Kidney epithelial cell (primary cell): ENCODE measurements around the gene FLNB. TPM values are rescaled to one million over a fixed set of nuclear protein-coding genes. Genes with fewer than 3 reads are reported as not detected.

Experiments used
- DNase-seq: peaks from one replicate; pipeline ENCODE4 v3.0.0-alpha.2; 2010; ENCODE audit warnings: low read depth
- H3K27me3 ChIP-seq: 2 replicates; pipeline ENCODE4 v1.6.0; 2011; ENCODE audit warnings: low read length; ENCODE audit not compliant: control insufficient read depth, insufficient read depth
- H3K36me3 ChIP-seq: 2 replicates; pipeline ENCODE4 v1.5.1; 2011; ENCODE audit warnings: low read length; ENCODE audit not compliant: control insufficient read depth, insufficient read depth
- H3K4me3 ChIP-seq: 2 replicates; pipeline ENCODE4 v1.5.1; 2011; ENCODE audit warnings: low read depth, mild to moderate bottlenecking, control low read depth, low read length
- CTCF ChIP-seq: IDR thresholded peaks from 2 replicates; pipeline ENCODE4 v1.5.1; 2011; ENCODE audit warnings: mild to moderate bottlenecking, moderate library complexity, low read length, control low read depth, inconsistent platforms; ENCODE audit not compliant: insufficient read depth, poor library complexity, severe bottlenecking
- total RNA-seq: library from RNA; depleted of rRNA; stranded (reverse); fragments of >200 nt; gene quantifications from 2 replicates; pipeline ENCODE4 v1.2.3, GENCODE V29; 2015

Gene FLNB
- total RNA-seq, 1 donor from 2014 or later = 536 TPM

DNA sequence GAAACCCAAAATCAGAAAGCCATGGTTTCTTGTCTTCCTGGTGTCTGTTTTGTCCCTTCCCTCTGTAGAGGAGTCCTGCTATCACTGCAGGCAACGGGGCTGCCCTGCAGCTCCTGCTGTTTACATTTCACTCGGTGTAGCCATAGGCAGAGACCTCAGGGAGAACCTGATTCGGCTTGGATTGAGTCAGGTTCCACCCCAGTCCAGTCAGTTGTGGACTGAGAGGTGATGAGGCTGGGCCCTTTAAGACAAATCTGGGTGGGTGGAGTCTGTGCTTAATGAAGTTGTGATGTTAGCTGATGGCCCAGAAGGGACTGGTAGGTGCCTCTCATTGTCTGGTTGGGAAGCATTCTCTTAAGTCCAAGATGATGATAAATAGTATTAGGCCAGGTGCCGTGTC lies 35.7 kb downstream of the FLNB start:
- DNase-seq = no peak
- Histone ChIP-seq H3K4me3 (no peak overlapping the region), H3K27me3 (no peaks in the 10 kb centered on the region), H3K36me3 (no peaks in the 10 kb centered on the region)
- no peak for TF ChIP-seq CTCF

GRCh38 chr3:58044691-58045483 lies 36.7 kb downstream of the FLNB start:
- TF ChIP-seq CTCF = no peak
- Histone ChIP-seq H3K4me3 (no peak overlapping the region), H3K36me3 (no peaks in the 10 kb centered on the region), H3K27me3 (no peaks in the 10 kb centered on the region)
- no peak for DNase-seq

DNA sequence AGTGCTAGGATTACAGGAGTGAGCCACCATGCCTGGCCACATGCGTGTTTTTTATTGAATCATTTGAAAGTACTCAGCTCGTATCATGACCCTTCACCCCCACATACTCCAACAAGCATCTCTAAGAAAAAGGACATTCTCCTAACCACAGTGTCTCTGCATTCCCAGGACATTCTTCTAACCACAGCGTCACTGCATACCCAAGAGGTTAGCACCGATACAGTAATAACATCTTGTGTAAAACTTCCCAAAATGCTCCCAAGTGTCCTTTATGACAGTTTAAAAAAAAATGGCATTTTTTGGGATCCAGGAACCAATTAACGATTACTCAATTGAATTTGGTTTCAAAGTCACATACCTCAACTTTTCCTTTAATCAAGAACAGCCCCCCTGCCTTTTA lies 39.6 kb downstream of the FLNB start:
- no peaks in the 10 kb centered on the region for H3K27me3 ChIP-seq
- peak; percentile 73 for DNase-seq
- no peak overlapping the region for H3K4me3 ChIP-seq
- H3K36me3 ChIP-seq = no peaks in the 10 kb centered on the region
- TF ChIP-seq CTCF = no peak

DNA sequence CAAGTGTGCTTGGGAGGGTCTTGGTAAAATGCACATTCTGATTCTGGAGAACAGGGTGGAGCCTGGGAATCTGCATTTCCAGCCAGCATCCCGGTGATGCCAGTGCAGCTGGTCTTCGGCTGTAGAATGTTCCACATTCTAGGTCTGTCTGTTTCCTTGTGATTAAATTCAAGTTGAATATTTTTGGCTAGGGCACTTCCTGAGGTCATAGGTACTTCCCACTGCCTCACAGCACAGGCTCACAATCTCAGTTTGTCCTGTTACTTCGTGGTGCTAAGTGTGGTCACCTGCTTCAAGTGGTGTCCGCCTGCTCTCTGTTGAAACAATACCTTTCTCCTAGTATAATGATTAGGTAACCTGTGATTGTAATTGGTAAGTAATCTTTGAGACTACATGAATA lies 40.1 kb downstream of the FLNB start:
- Histone ChIP-seq H3K36me3 (no peaks in the 10 kb centered on the region), H3K27me3 (no peaks in the 10 kb centered on the region), H3K4me3 (no peak overlapping the region)
- DNase-seq = no peak
- TF ChIP-seq CTCF = no peak

GRCh38 chr3:58049143-58049785 lies 41.0 kb downstream of the FLNB start:
- Histone ChIP-seq H3K4me3 (no peak overlapping the region), H3K27me3 (no peaks in the 10 kb centered on the region), H3K36me3 (no peaks in the 10 kb centered on the region)
- DNase-seq = peak; percentile 97
- no peak for TF ChIP-seq CTCF
